Lower leg skin (tissue), 3 donors: ENCODE data around the gene RTBDN.
A peak's percentile ranks its signal among the peaks of the same experiment; 100 is the strongest.

Source experiments
- CTCF ChIP-seq, 3 donors: fragments of 450-650 bp; IDR thresholded peaks; one replicate each; pipeline ENCODE4 v1.5.1; 2016; ENCODE audit warnings: antibody characterized with exemption in 3 of 3, mild to moderate bottlenecking in 3 of 3, moderate library complexity in 2 of 3
- POLR2A ChIP-seq, 2 donors: fragments of 450-650 bp; IDR thresholded peaks; one replicate each; pipeline ENCODE4 v1.6.1; 2016 to 2017; ENCODE audit warnings: antibody characterized with exemption in 2 of 2, mild to moderate bottlenecking in 1 of 2, moderate library complexity in 1 of 2

- TF ChIP-seq CTCF (IDR thresholded peaks at IDR 0.05) = peak in 1 of 3 donors; percentile 97
- no peak for TF ChIP-seq POLR2A (IDR thresholded peaks at IDR 0.05)
These were observed 13.1 kb upstream of the RTBDN start for GRCh38 chr19:12847159-12848139.
